Smooth muscle cell (in vitro differentiated cells): ENCODE data around the gene CATSPERZ. TPM values are rescaled to one million over a fixed set of nuclear protein-coding genes. Genes with fewer than 3 reads are reported as not detected.

Experiments used
- DNase-seq: peaks from one replicate; lab custom pipeline; 2025; ENCODE audit not compliant: unreplicated experiment; lab: John Stamatoyannopoulos, UW
- H2AFZ ChIP-seq: fragments of 200-600 bp; sonication (generic); 2 replicates; pipeline ENCODE4 v1.6.0; 2016; ENCODE audit warnings: antibody characterized with exemption, low read depth, mild to moderate bottlenecking
- H3F3A ChIP-seq: fragments of 200-600 bp; sonication (generic); 2 replicates; pipeline ENCODE4 v1.6.0; 2017; ENCODE audit warnings: antibody characterized with exemption, low read depth
- H3K27ac ChIP-seq: fragments of 200-600 bp; sonication (generic); 2 replicates; pipeline ENCODE4 v1.5.1; 2016; ENCODE audit warnings: low read depth, mild to moderate bottlenecking
- H3K27me3 ChIP-seq: fragments of 200-600 bp; sonication (generic); 2 replicates; pipeline ENCODE4 v1.6.1; 2016; ENCODE audit warnings: low read depth, mild to moderate bottlenecking
- H3K36me3 ChIP-seq: fragments of 200-600 bp; sonication (generic); 2 replicates; pipeline ENCODE4 v1.5.1; 2016; ENCODE audit warnings: low read depth
- H3K4me1 ChIP-seq: fragments of 200-600 bp; sonication (generic); 2 replicates; pipeline ENCODE4 v1.5.1; 2016; ENCODE audit warnings: low read depth
- H3K4me2 ChIP-seq: fragments of 200-600 bp; sonication (generic); 2 replicates; pipeline ENCODE4 v1.6.0; 2016; ENCODE audit warnings: mild to moderate bottlenecking
- H3K4me3 ChIP-seq: fragments of 200-600 bp; sonication (generic); 2 replicates; pipeline ENCODE4 v1.5.1; 2016; ENCODE audit warnings: mild to moderate bottlenecking
- H3K79me2 ChIP-seq: fragments of 200-600 bp; sonication (generic); 2 replicates; pipeline ENCODE4 v1.6.0; 2016; ENCODE audit warnings: low read depth, mild to moderate bottlenecking
- H3K9ac ChIP-seq: fragments of 200-600 bp; sonication (generic); 2 replicates; pipeline ENCODE4 v1.6.0; 2016; ENCODE audit warnings: low read depth
- H3K9me3 ChIP-seq: fragments of 200-600 bp; sonication (generic); replicated peaks from 2 replicates; pipeline ENCODE4 v1.5.1; 2016; ENCODE audit warnings: low read depth
- H4K20me1 ChIP-seq: fragments of 200-600 bp; sonication (generic); 2 replicates; pipeline ENCODE4 v1.6.0; 2016; ENCODE audit warnings: low read depth
- WGBS: methylation state at CpG from one replicate; pipeline ENCODE4 v1.1.7; 2016; ENCODE audit warnings: low lambda C conversion rate; 5-methylcytosine and 5-hydroxymethylcytosine counted together
- polyA plus RNA-seq: library from polyadenylated mRNA; unstranded; fragments of >200 nt; fragmentation: Nextera tagmentation; extraction: Ambion mirVana; gene quantifications from 2 replicates; pipeline ENCODE4 v1.2.1, GENCODE V29; 2016
- total RNA-seq: library from RNA; depleted of rRNA; stranded (reverse); fragments of >200 nt; gene quantifications from 2 replicates; pipeline ENCODE4 v1.2.3, GENCODE V29; 2014
- TF ChIP-seq, protein P1 (sequence below): fragments of 200-600 bp; sonication (generic); IDR thresholded peaks from 2 replicates; pipeline ENCODE4 v1.5.1; 2017; ENCODE audit warnings: borderline replicate concordance, mild to moderate bottlenecking, antibody characterized with exemption; ENCODE audit not compliant: insufficient read depth, poor library complexity, severe bottlenecking

The CATSPERZ gene
- total and polyA plus RNA-seq, 2 experiments from 2014 or later = not detected

DNA sequence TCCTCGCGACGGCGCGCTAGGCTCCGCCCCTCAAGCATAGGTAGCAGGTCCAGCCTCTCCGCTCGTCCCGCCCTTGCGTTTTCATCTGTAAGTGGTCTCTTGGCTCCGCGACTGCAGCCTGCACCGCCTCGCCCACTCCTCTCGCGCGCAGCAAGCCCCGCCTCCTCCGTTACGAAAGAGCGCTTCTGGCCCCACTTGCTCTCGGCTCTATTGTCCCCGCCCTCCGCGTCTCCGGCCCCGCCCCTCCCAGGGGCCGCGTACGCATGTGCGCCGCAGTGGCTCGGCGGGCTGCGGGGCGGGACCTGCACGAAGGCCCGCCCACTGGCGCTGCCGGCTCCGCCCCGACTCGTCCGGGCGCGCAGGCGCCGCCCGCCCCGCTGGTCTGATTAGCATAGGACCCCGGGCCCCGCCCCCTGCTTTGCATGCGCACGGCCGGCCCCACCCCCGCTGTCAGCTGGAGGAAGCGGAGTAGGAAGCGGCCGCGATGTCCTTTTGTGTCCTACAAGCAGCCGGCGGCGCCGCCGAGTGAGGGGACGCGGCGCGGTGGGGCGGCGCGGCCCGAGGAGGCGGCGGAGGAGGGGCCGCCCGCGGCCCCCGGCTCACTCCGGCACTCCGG is 5.0 kb downstream of the CATSPERZ start, which contains the start of gene ESRRA:
TSS of gene ESRRA (plus strand) at position 450 of the 616 bp plus-strand sequence. CDS start 1,656 bp downstream, outside the sequence.
- peaks cover 7% of the 10 kb centered on the region for H4K20me1 ChIP-seq
- TF ChIP-seq, protein P1, sequence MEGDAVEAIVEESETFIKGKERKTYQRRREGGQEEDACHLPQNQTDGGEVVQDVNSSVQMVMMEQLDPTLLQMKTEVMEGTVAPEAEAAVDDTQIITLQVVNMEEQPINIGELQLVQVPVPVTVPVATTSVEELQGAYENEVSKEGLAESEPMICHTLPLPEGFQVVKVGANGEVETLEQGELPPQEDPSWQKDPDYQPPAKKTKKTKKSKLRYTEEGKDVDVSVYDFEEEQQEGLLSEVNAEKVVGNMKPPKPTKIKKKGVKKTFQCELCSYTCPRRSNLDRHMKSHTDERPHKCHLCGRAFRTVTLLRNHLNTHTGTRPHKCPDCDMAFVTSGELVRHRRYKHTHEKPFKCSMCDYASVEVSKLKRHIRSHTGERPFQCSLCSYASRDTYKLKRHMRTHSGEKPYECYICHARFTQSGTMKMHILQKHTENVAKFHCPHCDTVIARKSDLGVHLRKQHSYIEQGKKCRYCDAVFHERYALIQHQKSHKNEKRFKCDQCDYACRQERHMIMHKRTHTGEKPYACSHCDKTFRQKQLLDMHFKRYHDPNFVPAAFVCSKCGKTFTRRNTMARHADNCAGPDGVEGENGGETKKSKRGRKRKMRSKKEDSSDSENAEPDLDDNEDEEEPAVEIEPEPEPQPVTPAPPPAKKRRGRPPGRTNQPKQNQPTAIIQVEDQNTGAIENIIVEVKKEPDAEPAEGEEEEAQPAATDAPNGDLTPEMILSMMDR = no peak

GRCh38 chr11:64305691-64306562 is 5.8 kb downstream of the CATSPERZ start:
- Histone ChIP-seq H3K4me1 (peaks cover 6% of the 10 kb centered on the region), H3K79me2 (peaks cover 30% of the 10 kb centered on the region), H3K9ac (peak overlapping the region; percentile 60), H3F3A (no peaks in the 10 kb centered on the region), H4K20me1 (peaks cover 7% of the 10 kb centered on the region), H3K4me3 (peak overlapping the region; percentile 82), H3K9me3 (no peaks in the 10 kb centered on the region), H2AFZ (peak overlapping the region; percentile 62), H3K27ac (no peak overlapping the region), H3K27me3 (peaks cover under 1% of the 10 kb centered on the region), H3K4me2 (peak overlapping the region; percentile 99), H3K36me3 (no peaks in the 10 kb centered on the region)
- no peak for DNase-seq
- 1% methylated on average over 57 of the region's 71 CpGs for WGBS
- TF ChIP-seq, protein P1 = peak; percentile 31

More for the DNA sequence above, 5.0 kb downstream of the CATSPERZ start, which contains the start of gene ESRRA:
- H2AFZ ChIP-seq = peak within 1 kb of the TSS; percentile 62
- peaks cover 7% of the 10 kb centered on the region for H3K27me3 ChIP-seq
- no peaks in the 10 kb centered on the region for H3F3A ChIP-seq
- no peaks in the 10 kb centered on the region for H3K36me3 ChIP-seq
- DNase-seq = peak; percentile 98
- H3K4me2 ChIP-seq = peak within 1 kb of the TSS; percentile 99
- H3K4me3 ChIP-seq = peak within 1 kb of the TSS; percentile 82
- peaks cover 10% of the 10 kb centered on the region for H3K4me1 ChIP-seq
- H3K27ac ChIP-seq = peak within 1 kb of the TSS; percentile 83
- peak within 1 kb of the TSS; percentile 60 for H3K9ac ChIP-seq
- peaks cover 27% of the 10 kb centered on the region for H3K79me2 ChIP-seq
- no peaks in the 10 kb centered on the region for H3K9me3 ChIP-seq
- under 1% methylated on average over 29 of the region's 81 CpGs for WGBS

- H3K27me3 ChIP-seq = no peaks in the 10 kb centered on the region
- H3K4me2 ChIP-seq = peak overlapping the region; percentile 99
- peaks cover 6% of the 10 kb centered on the region for H3K4me1 ChIP-seq
- H3K9ac ChIP-seq = no peak overlapping the region
- no peak overlapping the region for H2AFZ ChIP-seq
- H3K9me3 ChIP-seq = no peaks in the 10 kb centered on the region
- no peak for DNase-seq
- peak overlapping the region; percentile 82 for H3K4me3 ChIP-seq
- H4K20me1 ChIP-seq = peaks cover 7% of the 10 kb centered on the region
- 37% methylated on average over 9 of the region's 9 CpGs for WGBS
- TF ChIP-seq, protein P1 = no peak
- H3K27ac ChIP-seq = no peak overlapping the region
- H3K79me2 ChIP-seq = peaks cover 30% of the 10 kb centered on the region
- H3F3A ChIP-seq = no peaks in the 10 kb centered on the region
- H3K36me3 ChIP-seq = no peaks in the 10 kb centered on the region
Observed at GRCh38 chr11:64306563-64306875, 6.4 kb downstream of the CATSPERZ start.
